Islet of Langerhans (tissue), 1 donor: Measurements from ENCODE around the gene C8G.

Experiments used
- FAIRE-seq: peaks from one replicate; lab custom pipeline; 2011; peaks lifted over from hg19 to GRCh38; lab: Jason Lieb, UNC

C8G gene

GRCh38 chr9:136942112-136942880 lies 2.7 kb upstream of the C8G start:
- FAIRE-seq = no peak

- no peak for FAIRE-seq
These were observed 2.2 kb upstream of the C8G start for GRCh38 chr9:136942881-136943230.

- no peak for FAIRE-seq
These were observed 1.5 kb upstream of the C8G start for GRCh38 chr9:136943291-136944211.

- FAIRE-seq = no peak
These were observed 878 bp upstream of the C8G start for GRCh38 chr9:136944212-136944518.

GRCh38 chr9:136945333-136946227 lies 537 bp downstream of the C8G start:
- no peak for FAIRE-seq

- no peak for FAIRE-seq
These were observed 1.4 kb downstream of the C8G start for GRCh38 chr9:136946228-136947027.

- FAIRE-seq = no peak
These were observed 2.2 kb downstream of the C8G start for GRCh38 chr9:136947028-136947891.

GRCh38 chr9:136947955-136948510 lies 3.0 kb downstream of the C8G start:
- no peak for FAIRE-seq

GRCh38 chr9:136949239-136949816 lies 4.3 kb downstream of the C8G start:
- FAIRE-seq = no peak

- no peak for FAIRE-seq
These were observed 5.0 kb downstream of the C8G start for GRCh38 chr9:136949817-136950655.

- FAIRE-seq = no peak
These were observed 5.7 kb downstream of the C8G start for GRCh38 chr9:136950656-136951276.

GRCh38 chr9:136951541-136952320 lies 6.7 kb downstream of the C8G start, which contains the start of gene LCN12:
Gene LCN12 (plus strand): TSS chr9:136952273. CDS start chr9:136952328, 55 bp downstream.
- no peak for FAIRE-seq

- no peak for FAIRE-seq
These were observed 7.3 kb downstream of the C8G start for GRCh38 chr9:136952321-136952850.

GRCh38 chr9:136952876-136953770 lies 8.1 kb downstream of the C8G start:
- FAIRE-seq = no peak

- FAIRE-seq = no peak
These were observed 8.8 kb downstream of the C8G start for GRCh38 chr9:136953771-136954269.
